ENCODE measurements around the gene TRIM44.

The TRIM44 gene

GRCh38 chr11:35787626-35788025 is 125.1 kb downstream of the TRIM44 start:
- TF ChIP-seq CTCF (conservative IDR thresholded peaks at IDR 0.05; ENCODE audit: low read depth), result no peak
- ChIA-PET POLR2A (ENCODE audit: low non-redundant PET) (no interaction called here), CTCF (no interaction called here)
- no peak overlapping the region for H3K27ac ChIP-seq
- no peak for DNase-seq (ENCODE audit: low spot score)

DNA sequence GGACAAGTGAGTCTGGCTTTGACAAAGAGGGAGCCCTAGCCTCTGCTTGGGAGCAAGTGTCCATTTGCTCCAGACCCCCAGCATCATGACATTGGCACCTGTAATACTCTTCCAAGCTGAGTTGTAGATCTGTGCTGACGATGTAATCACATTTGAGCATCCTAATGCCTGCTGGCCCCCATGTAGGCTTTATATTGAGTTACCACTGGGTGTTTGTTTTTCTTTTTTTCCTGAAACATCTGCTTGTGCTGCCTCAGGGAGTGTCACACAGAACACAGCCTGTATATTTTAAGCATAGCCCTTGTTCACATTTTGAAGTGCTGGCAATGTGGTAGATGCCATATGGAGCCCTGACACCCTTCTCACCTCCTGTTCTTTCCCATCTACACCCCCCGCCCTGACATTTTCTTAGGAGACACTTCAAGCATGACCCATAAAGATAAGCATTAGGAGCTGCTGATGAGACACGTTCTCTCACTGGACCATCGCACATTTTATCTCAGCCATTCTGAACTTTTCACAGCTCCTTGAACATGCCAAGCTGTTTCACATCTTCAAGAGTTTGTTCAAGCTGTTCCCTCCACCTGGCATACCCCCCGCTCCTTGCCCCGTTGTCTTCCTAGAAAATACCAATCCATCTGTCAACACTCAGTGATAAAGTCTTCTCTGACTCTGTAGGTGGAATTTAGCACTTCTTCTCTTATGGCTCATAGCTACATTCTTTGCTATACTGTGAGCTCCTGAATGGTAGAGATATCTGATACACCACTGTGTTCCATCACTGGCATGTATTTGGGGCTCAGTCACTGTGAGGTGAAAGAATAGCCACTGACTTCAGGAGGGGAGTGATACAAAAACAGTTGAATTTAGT is 128.7 kb downstream of the TRIM44 start:
- no peak for DNase-seq (ENCODE audit: low spot score)
- ChIA-PET CTCF (interaction anchor here (0.5 kb wide), 1 partner anchor 10 kb away, joined by 3 read pairs; no protein-coding TSS in a partner anchor), POLR2A (ENCODE audit: low non-redundant PET) (no interaction called here)
- no peak for TF ChIP-seq CTCF (conservative IDR thresholded peaks at IDR 0.05; ENCODE audit: low read depth)
- H3K27ac ChIP-seq, result no peak overlapping the region

DNA sequence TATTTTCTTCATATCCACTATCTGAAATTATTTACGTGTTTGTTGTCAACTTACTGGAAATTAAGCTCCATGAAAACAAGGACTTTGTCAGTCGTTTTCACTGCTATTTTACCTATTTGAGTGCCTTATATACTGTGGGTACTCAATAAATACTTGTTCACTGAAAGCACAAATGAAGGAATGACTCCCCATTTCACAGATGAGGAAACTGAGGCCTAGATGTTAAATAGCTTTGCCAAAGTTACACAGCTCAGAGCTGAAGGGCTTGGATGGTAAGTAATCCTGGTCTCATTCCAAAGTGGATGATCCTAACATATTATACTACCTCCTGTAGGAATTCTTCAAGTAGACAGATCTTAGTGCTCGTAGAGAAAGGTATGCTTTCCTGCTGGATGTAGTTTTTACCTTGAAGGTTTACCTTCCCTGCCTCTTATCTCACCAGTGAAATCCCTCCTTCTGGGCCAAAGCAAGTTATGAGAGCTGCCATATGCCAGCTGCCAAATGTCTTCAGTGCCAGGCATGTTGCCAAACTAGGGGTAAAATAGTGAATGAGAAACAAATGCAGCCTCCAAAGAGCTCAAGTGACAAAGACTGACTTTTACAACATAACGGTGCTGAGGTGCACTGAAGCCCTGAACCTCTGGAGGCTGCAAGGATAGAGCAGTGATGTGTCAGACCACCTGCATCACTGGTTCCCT is 129.7 kb downstream of the TRIM44 start:
- DNase-seq (ENCODE audit: low spot score), result no peak
- TF ChIP-seq CTCF (conservative IDR thresholded peaks at IDR 0.05; ENCODE audit: low read depth), result no peak
- no peak overlapping the region for H3K27ac ChIP-seq
- POLR2A ChIA-PET (ENCODE audit: low non-redundant PET), result no interaction called here
- CTCF ChIA-PET, result no interaction called here

DNA sequence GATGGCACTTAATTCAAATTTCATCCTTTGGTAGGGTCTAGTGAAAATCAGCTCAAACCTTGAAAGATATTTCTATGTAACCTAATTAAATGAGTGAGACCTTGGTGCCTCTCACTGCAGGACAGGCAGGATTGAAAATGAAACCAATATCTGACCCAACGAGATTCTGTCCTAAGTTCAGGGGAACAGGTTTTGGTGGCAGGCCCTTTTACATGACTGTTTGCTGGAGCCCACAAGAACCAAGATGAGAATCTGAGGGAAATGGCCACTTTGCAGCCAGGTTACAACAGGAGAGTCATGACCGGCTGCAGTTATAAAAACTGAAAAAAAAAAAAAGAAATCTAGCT is 130.2 kb downstream of the TRIM44 start:
- ChIA-PET POLR2A (ENCODE audit: low non-redundant PET) (no interaction called here), CTCF (no interaction called here)
- no peak overlapping the region for H3K27ac ChIP-seq
- TF ChIP-seq CTCF (conservative IDR thresholded peaks at IDR 0.05; ENCODE audit: low read depth), result no peak
- no peak for DNase-seq (ENCODE audit: low spot score)

- POLR2A ChIA-PET (ENCODE audit: low non-redundant PET), result no interaction called here
These were observed 131.8 kb downstream of the TRIM44 start for GRCh38 chr11:35794333-35794732.

GRCh38 chr11:35794850-35795249 is 132.3 kb downstream of the TRIM44 start:
- TF ChIP-seq CTCF (conservative IDR thresholded peaks at IDR 0.05; ENCODE audit: low read depth), result no peak
- H3K27ac ChIP-seq, result no peak overlapping the region
- CTCF ChIA-PET, result interaction anchor here (1.6 kb wide), 1 partner anchor 27 kb away, joined by 5 read pairs; no protein-coding TSS in a partner anchor
- DNase-seq (ENCODE audit: low spot score), result peak; percentile 71
- POLR2A ChIA-PET (ENCODE audit: low non-redundant PET), result no interaction called here

More at GRCh38 chr11:35794333-35794732, 131.8 kb downstream of the TRIM44 start:
- no peak overlapping the region for H3K27ac ChIP-seq
- no peak for TF ChIP-seq CTCF (conservative IDR thresholded peaks at IDR 0.05; ENCODE audit: low read depth)
- CTCF ChIA-PET, result interaction anchor here (1.6 kb wide), 1 partner anchor 28 kb away, joined by 5 read pairs; no protein-coding TSS in a partner anchor
- no peak for DNase-seq (ENCODE audit: low spot score)

Data from RWPE1 (cell line).